ENCODE measurements around the gene ZNF428.

GRCh38 chr19:43651758-43652545 is 32.5 kb upstream of the ZNF428 start:
- peak; percentile 73 to 80 (median 80) for TF ChIP-seq CTCF (IDR thresholded peaks at IDR 0.05)
- TF ChIP-seq POLR2A (IDR thresholded peaks at IDR 0.05): no peak
- peak in 1 of 2 donors; percentile 41 for TF ChIP-seq EP300 (IDR thresholded peaks at IDR 0.05)

All from tibial nerve (tissue), 4 donors.